Stomach smooth muscle (tissue), 2 donors: ENCODE measurements around the gene CARMIL3.

Source experiments
- H3K27ac ChIP-seq: one replicate; pipeline ENCODE4 v1.7.0; 2013; ENCODE audit warnings: mild to moderate bottlenecking, low read length, inconsistent platforms
- H3K27me3 ChIP-seq, 2 donors: one replicate each; pipeline ENCODE4 v1.7.0; 2013; ENCODE audit warnings: low read length in 2 of 2; ENCODE audit not compliant: insufficient read depth in 2 of 2, control insufficient read depth in 1 of 2
- H3K36me3 ChIP-seq, 2 donors: one replicate each; pipeline ENCODE4 v1.7.0; 2013; ENCODE audit warnings: low read length in 2 of 2; ENCODE audit not compliant: control insufficient read depth in 2 of 2, insufficient read depth in 2 of 2
- H3K4me1 ChIP-seq: one replicate; pipeline ENCODE4 v1.7.0; 2013; ENCODE audit warnings: low read length; ENCODE audit not compliant: control insufficient read depth, insufficient read depth
- H3K4me3 ChIP-seq, 2 donors: one replicate each; pipeline ENCODE4 v1.7.0; 2013; ENCODE audit warnings: low read length in 2 of 2
- H3K9ac ChIP-seq, 2 donors: one replicate each; pipeline ENCODE4 v1.7.0; 2013; ENCODE audit warnings: low read length in 2 of 2, mild to moderate bottlenecking in 1 of 2
- H3K9me3 ChIP-seq, 2 donors: one replicate each; pipeline ENCODE4 v1.7.0; 2013; ENCODE audit warnings: low read length in 2 of 2; ENCODE audit not compliant: control insufficient read depth in 2 of 2
- donor health status: healthy.
- donor health status: Pancreatic carcinoma.

Gene CARMIL3

DNA sequence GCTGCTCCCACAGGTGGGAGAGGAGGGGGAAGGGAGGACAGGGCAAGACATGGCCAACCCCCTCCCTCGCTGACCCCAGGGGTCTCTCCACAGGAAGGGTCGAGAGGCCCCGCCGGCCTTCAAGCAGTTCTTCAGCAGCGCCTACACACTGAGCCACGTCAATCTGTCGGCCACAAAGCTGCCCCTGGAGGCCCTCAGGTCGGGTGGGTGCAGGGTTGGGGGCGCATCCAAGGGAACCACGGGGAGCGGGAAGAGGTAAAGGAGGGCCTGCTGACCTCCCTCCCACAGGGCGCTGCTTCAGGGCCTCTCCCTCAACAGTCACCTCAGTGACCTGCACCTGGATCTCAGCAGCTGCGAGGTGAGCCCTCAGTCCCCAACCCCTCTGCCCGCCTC is 6.1 kb downstream of the CARMIL3 start:
- Histone ChIP-seq H3K4me1 (peaks cover 4% of the 10 kb centered on the region), H3K9me3 (no peaks in the 10 kb centered on the region), H3K4me3 (no peak overlapping the region), H3K27ac (no peak overlapping the region), H3K27me3 (peaks cover 4 to 13% of the 10 kb centered on the region in 2 donors), H3K36me3 (no peaks in the 10 kb centered on the region), H3K9ac (no peak overlapping the region)

DNA sequence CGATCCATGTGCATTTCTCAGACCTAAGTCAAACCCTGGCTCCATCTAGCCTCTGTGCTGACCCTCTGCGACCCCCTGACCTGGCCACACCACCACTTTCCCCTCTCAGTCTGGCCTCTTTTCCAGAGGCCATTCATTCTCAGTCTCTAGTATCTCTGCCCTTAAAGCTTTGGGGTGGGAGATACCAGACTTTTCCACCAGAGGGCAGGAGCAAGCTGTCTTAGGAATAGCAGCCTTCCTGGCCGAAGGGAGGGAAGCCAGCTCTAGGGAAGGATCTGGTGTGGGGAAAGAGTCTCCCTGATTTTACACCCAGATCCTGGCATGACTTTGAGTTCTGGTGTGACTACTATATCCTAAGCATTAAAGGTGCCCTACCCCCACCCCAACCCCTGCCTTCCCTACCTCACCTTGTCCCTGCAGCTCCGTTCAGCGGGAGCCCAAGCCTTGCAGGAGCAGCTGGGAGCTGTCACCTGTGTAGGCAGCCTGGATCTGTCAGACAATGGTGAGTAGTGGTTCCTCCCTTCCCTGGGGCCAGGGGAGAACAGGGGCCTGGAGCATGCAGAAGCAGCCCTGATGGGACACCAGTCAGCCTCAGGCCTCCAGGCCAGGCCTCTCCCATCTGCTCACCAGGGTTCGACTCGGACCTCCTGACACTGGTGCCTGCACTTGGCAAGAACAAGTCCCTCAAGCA is 6.6 kb downstream of the CARMIL3 start:
- Histone ChIP-seq H3K27ac (no peak overlapping the region), H3K27me3 (peaks cover 4 to 13% of the 10 kb centered on the region in 2 donors), H3K4me3 (no peak overlapping the region), H3K9me3 (no peaks in the 10 kb centered on the region), H3K36me3 (no peaks in the 10 kb centered on the region), H3K9ac (no peak overlapping the region), H3K4me1 (peaks cover 3% of the 10 kb centered on the region)

DNA sequence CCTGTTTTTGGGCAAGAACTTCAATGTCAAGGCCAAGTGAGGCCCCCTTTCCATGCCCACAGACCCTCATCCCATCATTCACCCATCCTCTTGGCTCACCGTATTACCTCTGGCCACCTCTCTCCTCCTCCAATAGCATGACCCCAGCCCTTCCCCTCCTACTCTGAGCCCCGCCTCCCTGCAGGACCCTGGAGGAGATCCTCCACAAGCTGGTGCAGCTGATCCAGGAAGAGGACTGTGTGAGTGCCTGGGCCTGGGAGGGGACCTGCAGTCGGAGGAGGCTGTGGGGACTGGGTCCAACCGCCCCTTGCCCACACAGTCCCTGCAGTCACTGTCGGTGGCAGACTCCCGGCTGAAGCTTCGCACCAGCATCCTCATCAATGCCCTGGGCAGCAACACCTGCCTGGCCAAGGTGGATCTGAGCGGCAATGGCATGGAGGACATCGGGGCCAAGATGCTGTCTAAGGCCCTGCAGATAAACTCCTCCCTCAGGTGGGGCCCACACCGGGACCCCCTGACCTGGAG is 7.2 kb downstream of the CARMIL3 start:
- Histone ChIP-seq H3K9me3 (no peaks in the 10 kb centered on the region), H3K36me3 (no peaks in the 10 kb centered on the region), H3K4me3 (no peak overlapping the region), H3K4me1 (peaks cover 3% of the 10 kb centered on the region), H3K9ac (no peak overlapping the region), H3K27ac (no peak overlapping the region), H3K27me3 (peaks cover 4 to 10% of the 10 kb centered on the region in 2 donors)

DNA sequence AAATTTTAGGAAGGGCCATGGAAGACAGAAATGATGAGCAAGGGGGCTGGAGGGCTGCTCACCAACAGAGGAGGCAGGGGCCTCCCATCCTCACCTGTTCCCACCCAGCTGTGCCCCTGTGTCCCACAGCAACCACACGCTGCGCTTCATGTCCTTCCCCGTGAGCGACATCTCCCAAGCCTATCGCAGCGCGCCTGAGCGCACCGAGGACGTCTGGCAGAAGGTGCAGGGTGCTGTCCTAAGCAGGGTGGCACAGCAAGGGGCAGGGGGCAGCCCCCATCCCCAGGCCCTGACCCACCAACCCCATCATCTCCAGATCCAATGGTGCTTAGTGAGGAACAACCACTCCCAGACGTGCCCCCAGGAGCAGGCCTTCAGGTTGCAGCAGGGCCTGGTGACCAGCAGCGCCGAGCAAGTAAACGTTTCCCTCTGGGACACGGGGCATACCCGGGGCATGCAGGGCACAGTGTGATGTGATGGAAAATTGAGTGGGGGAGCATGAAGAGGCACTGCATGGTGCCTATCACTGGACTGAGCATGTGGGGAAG is 8.1 kb downstream of the CARMIL3 start:
- no peaks in the 10 kb centered on the region for H3K9me3 ChIP-seq
- no peak overlapping the region for H3K9ac ChIP-seq
- no peak overlapping the region for H3K4me3 ChIP-seq
- H3K27me3 ChIP-seq: peaks cover 1 to 3% of the 10 kb centered on the region in 2 donors
- peaks cover 3% of the 10 kb centered on the region for H3K4me1 ChIP-seq
- no peaks in the 10 kb centered on the region for H3K36me3 ChIP-seq
- no peak overlapping the region for H3K27ac ChIP-seq

DNA sequence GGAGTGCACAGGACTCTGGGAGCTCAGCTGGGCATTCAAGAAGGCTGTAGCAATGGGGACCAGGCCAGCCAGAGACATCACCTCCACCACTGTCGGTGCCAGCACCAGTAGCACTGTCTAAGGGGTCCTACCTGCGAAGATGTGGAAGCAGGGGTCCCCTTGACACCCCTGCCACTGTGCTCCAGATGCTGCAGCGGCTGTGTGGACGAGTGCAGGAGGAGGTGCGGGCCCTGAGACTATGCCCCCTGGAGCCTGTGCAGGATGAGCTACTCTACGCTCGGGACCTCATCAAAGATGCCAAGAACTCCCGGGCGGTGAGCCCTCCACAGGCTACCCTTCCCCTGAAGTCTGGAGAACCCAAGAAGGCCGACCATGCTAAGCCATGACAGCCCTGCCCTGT is 8.6 kb downstream of the CARMIL3 start:
- Histone ChIP-seq H3K27me3 (peaks cover 0 to 3% of the 10 kb centered on the region in 2 donors), H3K4me1 (peaks cover 3% of the 10 kb centered on the region), H3K4me3 (no peak overlapping the region), H3K36me3 (no peaks in the 10 kb centered on the region), H3K9ac (no peak overlapping the region), H3K9me3 (no peaks in the 10 kb centered on the region), H3K27ac (no peak overlapping the region)

DNA sequence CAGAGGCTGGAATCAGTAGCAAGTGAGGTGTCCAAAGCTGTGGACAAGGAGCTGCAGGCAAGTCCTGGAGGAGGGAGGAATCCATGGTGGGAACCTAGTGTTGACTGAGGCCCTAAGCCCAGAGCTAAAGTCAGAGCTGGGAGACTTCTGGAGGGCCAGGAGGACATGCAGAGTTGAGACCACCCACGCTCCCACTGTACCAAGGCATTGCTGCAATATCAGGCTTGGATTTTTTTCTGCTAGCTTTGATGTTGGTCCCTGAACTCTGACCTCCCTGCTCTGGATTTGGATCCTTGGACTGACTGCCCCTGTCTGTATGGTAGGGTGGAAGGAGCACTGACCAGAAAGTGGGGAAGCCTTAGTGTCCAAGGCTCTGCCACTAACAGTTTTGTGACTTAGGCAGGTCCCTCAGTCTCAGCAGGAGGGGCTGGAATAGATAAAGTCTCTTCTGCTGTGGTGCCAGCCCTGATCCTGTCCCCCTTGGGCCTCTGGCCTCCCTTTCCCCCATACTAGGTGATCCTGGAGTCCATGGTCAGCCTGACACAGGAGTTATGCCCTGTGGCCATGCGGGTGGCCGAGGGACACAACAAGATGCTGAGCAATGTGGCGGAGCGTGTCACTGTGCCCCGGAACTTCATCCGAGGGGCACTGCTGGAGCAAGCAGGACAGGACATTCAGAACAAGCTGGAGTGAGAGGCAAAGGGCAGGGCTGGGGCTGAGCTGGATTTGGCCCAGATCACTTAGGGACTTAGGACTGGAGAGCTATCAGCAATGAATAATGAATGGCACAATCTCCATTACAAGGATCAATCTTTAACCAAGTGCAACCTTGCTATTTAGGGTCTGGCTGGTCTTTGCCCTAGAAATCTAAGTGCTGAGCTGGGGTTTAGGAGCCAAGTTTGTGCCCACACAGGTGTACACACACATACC is 9.4 kb downstream of the CARMIL3 start:
- Histone ChIP-seq H3K9me3 (no peaks in the 10 kb centered on the region), H3K4me1 (peaks cover 3% of the 10 kb centered on the region), H3K27ac (no peak overlapping the region), H3K27me3 (peaks cover 0 to 3% of the 10 kb centered on the region in 2 donors), H3K9ac (no peak overlapping the region), H3K4me3 (no peak overlapping the region), H3K36me3 (no peaks in the 10 kb centered on the region)

DNA sequence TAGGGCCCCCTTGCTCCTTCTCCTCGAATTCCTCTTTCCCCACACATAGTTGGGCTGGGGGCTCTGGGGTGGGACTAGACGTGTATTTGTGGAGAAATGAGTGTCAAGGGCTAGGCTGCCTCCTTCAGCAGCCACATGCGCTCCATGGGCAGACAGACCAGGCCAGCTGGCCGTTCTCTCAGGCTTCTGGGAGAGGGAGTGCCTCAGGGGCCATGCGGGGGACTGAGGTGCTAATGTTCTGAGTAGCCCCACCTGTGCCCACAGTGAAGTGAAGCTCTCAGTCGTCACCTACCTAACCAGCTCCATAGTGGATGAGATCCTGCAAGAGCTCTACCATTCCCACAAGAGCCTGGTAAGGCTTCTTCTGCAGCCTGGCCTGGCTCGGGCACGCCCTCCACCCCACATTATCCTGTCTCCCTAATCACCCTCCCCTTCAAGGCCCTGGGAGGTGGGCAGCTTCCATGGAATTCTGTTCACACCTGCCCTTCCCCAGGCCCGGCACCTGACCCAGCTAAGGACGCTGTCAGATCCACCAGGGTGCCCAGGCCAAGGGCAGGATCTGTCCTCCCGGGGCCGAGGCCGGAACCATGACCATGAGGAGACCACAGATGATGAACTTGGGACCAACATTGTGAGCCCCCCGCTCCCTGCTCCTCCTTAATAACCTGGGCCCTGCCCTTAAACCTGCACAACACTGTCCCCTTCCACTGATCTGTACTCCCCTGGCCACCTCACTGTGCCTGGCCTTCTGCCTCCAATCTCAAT is 10.6 kb downstream of the CARMIL3 start:
- Histone ChIP-seq H3K4me1 (peaks cover 3% of the 10 kb centered on the region), H3K27ac (no peak overlapping the region), H3K27me3 (peaks cover 0 to 3% of the 10 kb centered on the region in 2 donors), H3K4me3 (no peak overlapping the region), H3K9ac (no peak overlapping the region), H3K36me3 (no peaks in the 10 kb centered on the region), H3K9me3 (no peaks in the 10 kb centered on the region)

DNA sequence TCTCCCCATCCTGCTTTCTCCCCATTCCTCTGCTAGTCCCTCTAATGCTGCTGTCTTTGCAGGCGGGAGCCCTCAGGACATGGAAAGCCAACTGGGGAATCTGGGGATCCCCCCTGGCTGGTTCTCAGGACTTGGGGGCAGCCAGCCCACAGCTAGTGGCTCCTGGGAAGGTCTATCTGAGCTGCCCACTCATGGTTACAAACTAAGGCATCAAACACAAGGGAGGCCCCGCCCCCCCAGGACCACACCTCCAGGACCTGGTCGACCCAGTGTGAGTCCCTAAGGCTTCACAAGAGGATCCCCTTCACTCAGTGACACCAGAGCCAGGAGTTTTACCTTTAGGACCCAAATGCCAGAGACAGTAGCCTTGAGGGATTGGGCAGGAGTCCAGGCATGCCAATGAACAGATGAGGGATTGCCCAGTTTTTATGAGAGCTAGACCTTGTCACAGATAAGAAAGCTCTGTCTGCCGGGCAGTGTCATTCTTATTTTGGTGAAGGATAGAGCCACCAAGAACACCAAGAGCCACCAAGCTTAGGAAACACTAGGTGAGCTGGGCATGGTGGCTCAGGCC is 11.5 kb downstream of the CARMIL3 start:
- Histone ChIP-seq H3K9me3 (no peaks in the 10 kb centered on the region), H3K9ac (no peak overlapping the region), H3K36me3 (no peaks in the 10 kb centered on the region), H3K4me3 (no peak overlapping the region), H3K27me3 (peaks cover 0 to 3% of the 10 kb centered on the region in 2 donors), H3K27ac (no peak overlapping the region), H3K4me1 (peaks cover 3% of the 10 kb centered on the region)

DNA sequence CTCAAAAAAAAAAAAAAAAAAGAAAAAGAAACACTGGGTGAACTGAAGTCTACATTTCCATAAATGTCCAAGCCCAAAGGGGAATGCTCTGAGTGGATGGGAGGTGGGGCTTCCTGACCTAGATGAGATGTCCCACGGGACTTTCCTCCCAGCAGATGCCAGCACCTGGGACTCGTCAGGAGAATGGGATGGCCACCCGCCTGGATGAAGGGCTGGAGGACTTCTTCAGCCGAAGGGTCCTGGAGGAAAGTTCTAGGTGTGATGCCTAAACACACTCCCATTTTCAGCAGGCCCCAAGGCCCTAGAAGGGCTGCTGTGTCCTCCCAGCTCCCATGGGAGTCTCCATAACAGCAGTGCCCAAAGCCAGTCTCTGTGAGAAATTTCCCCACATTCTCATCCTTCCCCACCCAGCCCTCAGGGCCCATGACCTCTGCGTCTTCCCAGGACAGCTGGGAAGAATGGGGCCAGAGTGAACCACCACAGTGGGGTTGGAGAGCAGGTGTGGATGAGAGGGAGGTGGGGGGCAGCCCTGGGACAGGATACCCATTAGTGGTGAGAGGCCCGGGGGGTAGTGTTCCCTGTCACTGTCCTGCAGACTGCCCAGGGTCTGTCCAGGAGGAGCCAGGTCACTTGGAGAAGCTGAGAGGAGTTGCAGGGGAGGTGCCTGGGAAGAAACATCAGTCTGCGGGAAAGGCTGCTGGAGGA is 12.4 kb downstream of the CARMIL3 start:
- Histone ChIP-seq H3K9ac (no peak overlapping the region), H3K36me3 (no peaks in the 10 kb centered on the region), H3K27ac (no peak overlapping the region), H3K27me3 (peaks cover 0 to 3% of the 10 kb centered on the region in 2 donors), H3K4me3 (no peak overlapping the region), H3K9me3 (no peaks in the 10 kb centered on the region), H3K4me1 (no peaks in the 10 kb centered on the region)
